Muscle layer of duodenum (tissue), 2 donors: Measurements from ENCODE around the gene PLEKHA7.
A peak's percentile ranks its signal among the peaks of the same experiment; 100 is the strongest.
"Not testable (repeated sequence)": the region's sequence is repeated elsewhere in the genome, so short reads cannot be mapped to it uniquely, and the experiment has no call there.

Experiments used
- H3K27ac ChIP-seq: one replicate; pipeline ENCODE4 v1.7.0; 2013; ENCODE audit warnings: mild to moderate bottlenecking, low read length
- H3K27me3 ChIP-seq: one replicate; pipeline ENCODE4 v1.7.0; 2013; ENCODE audit warnings: low read depth, mild to moderate bottlenecking, control low read depth, low read length
- H3K36me3 ChIP-seq, 2 donors: one replicate each; pipeline ENCODE4 v1.7.0; 2013; ENCODE audit warnings: low read length in 2 of 2, control low read depth in 1 of 2, mild to moderate bottlenecking in 1 of 2; ENCODE audit not compliant: insufficient read depth in 2 of 2, control insufficient read depth in 1 of 2
- H3K4me1 ChIP-seq, 2 donors: one replicate each; pipeline ENCODE4 v1.7.0; 2013; ENCODE audit warnings: low read length in 2 of 2, mild to moderate bottlenecking in 2 of 2, control low read depth in 1 of 2, moderate library complexity in 1 of 2; ENCODE audit not compliant: insufficient read depth in 2 of 2, control insufficient read depth in 1 of 2
- H3K4me3 ChIP-seq, 2 donors: one replicate each; pipeline ENCODE4 v1.7.0; 2013; ENCODE audit warnings: low read length in 2 of 2, low read depth in 1 of 2, mild to moderate bottlenecking in 1 of 2
- H3K9me3 ChIP-seq, 2 donors: one replicate each; pipeline ENCODE4 v1.7.0; 2013; ENCODE audit warnings: low read length in 2 of 2, control low read depth in 1 of 2, mild to moderate bottlenecking in 1 of 2; ENCODE audit not compliant: control insufficient read depth in 1 of 2
- donor health status: healthy.

PLEKHA7 gene, protein sequence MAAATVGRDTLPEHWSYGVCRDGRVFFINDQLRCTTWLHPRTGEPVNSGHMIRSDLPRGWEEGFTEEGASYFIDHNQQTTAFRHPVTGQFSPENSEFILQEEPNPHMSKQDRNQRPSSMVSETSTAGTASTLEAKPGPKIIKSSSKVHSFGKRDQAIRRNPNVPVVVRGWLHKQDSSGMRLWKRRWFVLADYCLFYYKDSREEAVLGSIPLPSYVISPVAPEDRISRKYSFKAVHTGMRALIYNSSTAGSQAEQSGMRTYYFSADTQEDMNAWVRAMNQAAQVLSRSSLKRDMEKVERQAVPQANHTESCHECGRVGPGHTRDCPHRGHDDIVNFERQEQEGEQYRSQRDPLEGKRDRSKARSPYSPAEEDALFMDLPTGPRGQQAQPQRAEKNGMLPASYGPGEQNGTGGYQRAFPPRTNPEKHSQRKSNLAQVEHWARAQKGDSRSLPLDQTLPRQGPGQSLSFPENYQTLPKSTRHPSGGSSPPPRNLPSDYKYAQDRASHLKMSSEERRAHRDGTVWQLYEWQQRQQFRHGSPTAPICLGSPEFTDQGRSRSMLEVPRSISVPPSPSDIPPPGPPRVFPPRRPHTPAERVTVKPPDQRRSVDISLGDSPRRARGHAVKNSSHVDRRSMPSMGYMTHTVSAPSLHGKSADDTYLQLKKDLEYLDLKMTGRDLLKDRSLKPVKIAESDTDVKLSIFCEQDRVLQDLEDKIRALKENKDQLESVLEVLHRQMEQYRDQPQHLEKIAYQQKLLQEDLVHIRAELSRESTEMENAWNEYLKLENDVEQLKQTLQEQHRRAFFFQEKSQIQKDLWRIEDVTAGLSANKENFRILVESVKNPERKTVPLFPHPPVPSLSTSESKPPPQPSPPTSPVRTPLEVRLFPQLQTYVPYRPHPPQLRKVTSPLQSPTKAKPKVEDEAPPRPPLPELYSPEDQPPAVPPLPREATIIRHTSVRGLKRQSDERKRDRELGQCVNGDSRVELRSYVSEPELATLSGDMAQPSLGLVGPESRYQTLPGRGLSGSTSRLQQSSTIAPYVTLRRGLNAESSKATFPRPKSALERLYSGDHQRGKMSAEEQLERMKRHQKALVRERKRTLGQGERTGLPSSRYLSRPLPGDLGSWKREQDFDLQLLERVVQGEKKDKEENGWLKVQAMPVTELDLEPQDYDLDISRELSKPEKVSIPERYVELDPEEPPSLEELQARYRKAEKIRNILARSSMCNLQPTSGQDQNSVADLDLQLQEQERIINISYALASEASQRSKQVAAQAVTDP

DNA sequence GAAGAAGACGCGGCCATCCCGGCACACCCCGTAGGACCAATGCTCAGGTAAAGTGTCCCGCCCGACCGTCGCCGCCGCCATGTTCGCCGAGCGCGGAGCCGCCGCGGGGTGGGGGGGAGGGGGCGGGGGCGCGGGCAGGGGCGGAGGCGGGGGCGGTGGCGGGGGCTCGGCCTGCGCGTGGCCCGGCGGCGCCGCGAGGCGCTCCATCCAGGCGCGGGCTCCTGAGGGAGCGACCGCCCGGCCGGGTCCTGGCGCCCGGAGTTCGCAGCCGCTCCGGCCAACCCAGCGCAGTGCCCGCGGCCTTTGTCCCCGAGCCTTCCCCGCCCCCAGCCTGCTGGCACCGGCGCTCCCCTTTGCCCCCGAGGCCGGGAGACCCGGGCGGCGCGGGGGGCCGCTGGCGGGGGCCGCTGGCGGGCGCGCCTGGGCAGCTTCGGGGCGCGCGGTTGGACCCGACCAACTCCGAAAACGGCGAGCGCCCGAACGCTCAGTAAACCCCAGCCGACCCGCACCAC is at the start of gene PLEKHA7:
PLEKHA7 (minus strand) TSS at position 94 of the 512 bp plus-strand sequence; CDS start at position 81, 13 bp downstream.
- peaks cover 0 to 11% of the 10 kb centered on the region in 2 donors for H3K4me1 ChIP-seq
- peak within 1 kb of the TSS; percentile 82 for H3K27ac ChIP-seq
- no peaks in the 10 kb centered on the region for H3K36me3 ChIP-seq
- no peaks in the 10 kb centered on the region for H3K9me3 ChIP-seq
- no peaks in the 10 kb centered on the region for H3K27me3 ChIP-seq
- H3K4me3 ChIP-seq, result peak within 1 kb of the TSS; percentile 79 to 94

DNA sequence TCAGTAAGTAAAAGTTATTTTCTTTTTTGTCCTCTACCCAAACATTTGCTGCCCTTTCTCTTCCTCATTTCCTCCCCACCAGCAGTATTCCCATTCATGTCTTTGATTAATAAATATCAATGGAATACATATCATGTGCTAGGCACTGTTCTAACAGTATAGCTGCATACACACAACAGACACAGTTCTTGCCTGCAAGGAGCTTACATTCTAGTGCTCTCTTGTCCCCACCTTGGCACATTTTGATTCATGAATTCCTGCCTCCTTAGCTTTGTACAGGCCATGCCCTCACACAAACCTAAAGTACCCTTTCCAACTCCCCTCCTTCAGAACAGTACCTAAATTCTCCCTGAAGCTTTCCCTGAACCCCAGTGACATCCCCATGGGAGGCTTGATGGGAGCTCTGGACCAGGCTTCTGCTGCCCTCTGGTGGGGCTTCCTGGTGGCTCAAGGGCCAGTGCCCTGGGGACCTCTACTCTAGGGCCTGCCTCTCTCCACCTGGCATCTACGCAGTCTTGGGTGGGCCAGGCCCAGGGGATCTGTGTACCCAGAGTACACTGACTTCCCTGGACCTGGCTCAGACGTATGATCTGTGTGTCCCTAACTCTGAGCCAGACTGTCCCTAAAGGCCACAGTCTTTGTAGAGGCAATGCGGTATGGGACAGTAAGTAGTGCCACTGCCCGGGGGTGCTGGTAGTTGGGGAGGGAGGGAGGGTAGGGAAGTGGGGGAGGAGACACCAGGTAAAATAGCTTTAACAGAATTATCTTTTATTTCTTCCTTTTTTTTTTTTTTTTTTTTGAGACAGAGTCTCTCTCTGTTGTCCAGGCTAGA is 49.2 kb upstream of the PLEKHA7 start:
- H3K4me3 ChIP-seq, result no peak overlapping the region
- no peaks in the 10 kb centered on the region for H3K27me3 ChIP-seq
- no peak overlapping the region for H3K27ac ChIP-seq
- H3K36me3 ChIP-seq, result peaks cover 0 to 5% of the 10 kb centered on the region in 2 donors
- no peaks in the 10 kb centered on the region for H3K4me1 ChIP-seq
- no peaks in the 10 kb centered on the region for H3K9me3 ChIP-seq

DNA sequence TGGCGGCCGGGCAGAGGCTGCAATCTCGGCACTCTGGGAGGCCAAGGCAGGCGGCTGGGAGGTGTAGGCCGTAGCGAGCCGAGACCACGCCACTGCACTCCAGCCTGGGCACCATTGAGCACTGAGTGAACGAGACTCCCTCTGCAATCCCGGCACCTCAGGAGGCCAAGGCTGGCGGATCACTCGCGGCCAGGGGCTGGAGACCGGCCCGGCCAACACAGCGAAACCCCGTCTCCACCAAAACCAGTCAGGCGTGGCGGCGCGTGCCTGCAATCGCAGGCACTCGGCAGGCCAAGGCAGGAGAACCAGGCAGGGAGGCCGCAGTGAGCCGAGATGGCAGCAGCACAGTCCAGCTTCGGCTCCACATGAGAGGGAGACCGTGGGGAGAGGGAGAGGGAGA is 36.9 kb upstream of the PLEKHA7 start:
- H3K9me3 ChIP-seq, result not testable (repeated sequence)

DNA sequence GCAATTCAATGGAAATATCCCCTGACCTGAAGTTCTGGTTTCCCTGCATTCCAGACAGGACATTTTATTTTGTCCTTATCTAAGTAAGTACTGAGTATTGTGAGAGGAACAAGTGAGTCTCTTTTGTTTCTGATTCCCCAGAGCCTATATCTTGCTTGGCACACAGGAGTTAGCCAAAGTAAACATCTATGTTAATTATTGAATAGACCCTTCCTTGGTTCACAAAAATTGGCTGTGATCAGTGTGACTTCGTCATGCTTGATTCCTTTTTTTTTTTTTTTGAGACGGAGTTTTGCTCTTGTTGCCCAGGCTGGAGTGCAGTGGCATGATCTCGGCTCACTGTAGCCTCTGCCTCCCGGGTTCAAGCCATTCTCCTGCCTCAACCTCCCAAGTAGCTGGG is 34.3 kb upstream of the PLEKHA7 start:
- H3K4me1 ChIP-seq, H3K4me3 ChIP-seq, H3K36me3 ChIP-seq, H3K27ac ChIP-seq, H3K27me3 ChIP-seq, H3K9me3 ChIP-seq: not testable (repeated sequence)

More for the DNA sequence above, 36.9 kb upstream of the PLEKHA7 start:
- H3K27ac ChIP-seq, H3K4me3 ChIP-seq, H3K4me1 ChIP-seq, H3K36me3 ChIP-seq, H3K27me3 ChIP-seq: not testable (repeated sequence)

DNA sequence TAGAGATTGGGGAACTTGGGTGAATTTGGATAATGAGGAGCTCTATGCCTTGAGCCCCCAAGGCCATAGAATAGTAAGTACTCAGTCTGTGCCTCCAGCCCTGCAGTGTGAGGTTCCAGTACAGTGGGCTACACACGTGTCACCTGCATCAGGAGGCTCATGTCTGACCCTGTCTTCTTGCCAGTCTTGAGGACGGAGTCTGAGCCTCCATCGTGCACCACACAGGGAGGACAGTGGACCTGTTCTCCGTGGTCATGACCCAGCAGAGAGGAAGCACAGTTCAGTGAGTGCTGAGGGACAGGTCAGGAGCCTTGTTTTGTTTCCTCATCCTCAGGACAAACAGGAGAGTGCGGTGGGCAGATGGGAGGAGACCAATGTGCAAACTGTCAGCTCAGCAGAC is 32.5 kb upstream of the PLEKHA7 start:
- H3K4me3 ChIP-seq, result no peak overlapping the region
- no peaks in the 10 kb centered on the region for H3K4me1 ChIP-seq
- H3K27me3 ChIP-seq, result no peaks in the 10 kb centered on the region
- H3K9me3 ChIP-seq, result no peaks in the 10 kb centered on the region
- H3K36me3 ChIP-seq, result no peaks in the 10 kb centered on the region
- no peak overlapping the region for H3K27ac ChIP-seq

DNA sequence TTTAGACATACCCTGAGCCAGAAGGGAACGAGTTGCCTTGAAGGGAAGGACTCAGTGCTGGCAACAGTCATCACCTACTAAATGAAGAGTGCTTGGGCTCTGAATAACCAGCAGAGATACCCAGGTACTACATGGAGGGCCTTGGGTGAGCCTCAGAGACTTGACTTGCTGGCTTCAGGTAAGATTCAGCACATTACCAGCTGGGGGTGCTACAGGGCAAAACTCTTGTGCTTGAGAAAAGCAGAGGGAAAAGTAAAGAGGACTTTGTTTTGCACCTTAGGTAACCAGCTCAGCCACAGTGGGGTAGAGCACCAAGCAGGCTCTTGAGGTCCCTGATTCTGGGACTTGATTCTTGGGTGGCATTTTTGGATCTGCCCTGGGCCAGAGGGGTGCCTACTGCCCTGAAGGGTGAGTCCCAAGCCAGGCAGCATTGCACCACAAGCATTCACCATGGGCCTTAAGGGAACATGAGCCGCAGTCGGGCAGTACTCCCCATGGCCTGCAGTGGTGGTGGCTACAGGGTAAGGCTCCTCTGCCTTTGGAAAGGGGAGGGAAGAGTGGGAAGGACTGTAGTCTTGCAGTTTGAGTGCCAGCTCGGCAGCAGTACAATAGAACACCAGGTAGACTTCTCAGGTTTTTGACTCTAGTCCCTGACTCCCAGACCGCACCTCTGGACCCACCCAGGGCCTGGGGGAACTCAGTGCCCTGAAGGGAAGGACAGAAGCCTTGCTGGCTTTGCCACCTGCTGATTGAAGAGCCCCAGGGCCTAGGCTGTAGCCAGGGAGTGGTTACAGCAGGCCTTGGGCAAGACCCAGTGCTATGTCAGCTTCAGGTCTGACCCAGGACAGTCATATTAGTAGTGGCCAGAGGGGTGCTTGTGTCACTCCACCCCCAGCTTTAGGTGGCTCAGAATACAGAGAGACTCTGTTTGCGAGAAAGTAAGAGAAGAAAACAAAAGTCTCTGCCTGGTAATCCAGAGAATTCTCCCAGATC is 22.7 kb upstream of the PLEKHA7 start:
- Histone ChIP-seq H3K9me3 (peaks cover 0 to 3% of the 10 kb centered on the region in 2 donors), H3K27ac (no peak overlapping the region), H3K4me1 (no peaks in the 10 kb centered on the region), H3K4me3 (no peak overlapping the region), H3K36me3 (no peaks in the 10 kb centered on the region), H3K27me3 (no peaks in the 10 kb centered on the region)

DNA sequence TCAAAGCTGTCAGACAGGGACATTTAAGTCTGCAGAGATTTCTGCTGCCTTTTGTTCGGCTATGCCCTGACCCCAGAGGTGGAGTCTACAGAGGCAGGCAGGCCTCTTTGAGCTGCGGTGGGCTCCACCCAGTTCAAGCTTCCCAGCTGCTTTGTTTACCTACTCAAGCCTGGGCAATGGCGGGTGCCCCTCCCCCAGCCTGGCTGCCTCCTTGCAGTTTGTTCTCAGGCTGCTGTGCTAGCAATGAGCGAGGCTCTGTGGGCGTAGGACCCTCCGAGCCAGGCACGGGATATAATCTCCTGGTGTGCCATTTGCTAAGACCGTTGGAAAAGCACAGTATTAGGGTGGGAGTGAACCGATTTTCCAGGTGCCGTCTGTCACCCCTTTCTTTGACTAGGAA is 19.8 kb upstream of the PLEKHA7 start:
- H3K9me3 ChIP-seq, H3K4me1 ChIP-seq, H3K36me3 ChIP-seq, H3K27me3 ChIP-seq, H3K27ac ChIP-seq, H3K4me3 ChIP-seq: not testable (repeated sequence)

DNA sequence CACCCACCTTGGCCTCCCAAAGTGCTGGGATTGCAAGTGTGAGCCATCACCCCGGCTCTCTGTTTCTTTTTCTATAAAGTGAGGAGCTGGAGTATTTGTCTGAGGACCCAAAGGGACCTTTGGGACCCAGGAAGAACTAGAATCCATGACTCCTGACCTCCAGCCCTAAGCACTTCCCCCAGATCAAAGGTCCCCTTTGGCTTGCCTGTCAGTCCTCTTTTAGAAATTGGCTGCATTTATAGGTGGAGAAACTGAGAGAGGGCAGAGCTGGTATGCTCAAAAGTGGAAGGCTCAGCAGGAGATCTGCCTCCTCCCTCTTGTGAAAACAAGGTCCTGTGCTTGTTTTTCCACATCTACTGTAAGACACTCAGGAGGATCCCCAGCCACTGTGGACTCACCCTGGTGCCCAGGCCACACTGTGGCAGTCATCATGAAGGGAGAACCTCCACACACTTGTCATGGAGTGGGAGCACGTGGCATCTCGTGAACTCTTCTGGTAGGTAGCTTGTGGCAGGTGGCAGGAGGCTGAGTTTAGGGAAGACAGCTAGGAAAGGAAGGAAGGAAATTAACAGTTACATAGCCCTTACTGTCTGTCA is 12.4 kb upstream of the PLEKHA7 start:
- H3K36me3 ChIP-seq, result no peaks in the 10 kb centered on the region
- H3K9me3 ChIP-seq, result no peaks in the 10 kb centered on the region
- no peak overlapping the region for H3K4me3 ChIP-seq
- no peaks in the 10 kb centered on the region for H3K27me3 ChIP-seq
- H3K27ac ChIP-seq, result no peak overlapping the region
- no peaks in the 10 kb centered on the region for H3K4me1 ChIP-seq

DNA sequence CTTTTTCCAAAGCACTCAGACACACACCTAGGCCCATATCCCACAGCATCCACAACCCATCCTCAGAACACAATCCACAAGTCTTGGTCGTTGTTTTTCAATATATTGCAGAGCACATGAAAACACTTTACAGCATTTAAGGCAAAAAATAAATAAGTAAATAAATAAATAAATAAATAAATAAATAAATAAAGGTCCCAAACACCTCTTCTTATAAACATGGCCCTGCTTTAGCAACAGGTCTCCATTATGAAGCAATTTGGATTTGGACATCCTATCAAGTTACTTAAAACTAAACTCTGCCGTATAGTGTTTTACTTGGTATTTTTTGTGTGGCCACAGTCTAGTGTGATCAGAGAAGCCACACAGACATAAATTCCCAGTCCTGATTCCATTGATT is 10.7 kb upstream of the PLEKHA7 start:
- no peak overlapping the region for H3K4me3 ChIP-seq
- no peaks in the 10 kb centered on the region for H3K36me3 ChIP-seq
- no peaks in the 10 kb centered on the region for H3K9me3 ChIP-seq
- no peak overlapping the region for H3K27ac ChIP-seq
- no peaks in the 10 kb centered on the region for H3K4me1 ChIP-seq
- no peaks in the 10 kb centered on the region for H3K27me3 ChIP-seq
